Keratinocyte (primary cell): ENCODE data around the gene ARRDC2. TPM values are rescaled to one million over a fixed set of nuclear protein-coding genes. Genes with fewer than 3 reads are reported as not detected.
"Not testable (repeated sequence)": the region's sequence is repeated elsewhere in the genome, so short reads cannot be mapped to it uniquely, and the experiment has no call there.

Experiments
- DNase-seq: peaks from one replicate; pipeline ENCODE4 v3.0.0-alpha.2; 2011; ENCODE audit warnings: low read depth, missing footprints, low spot score
- FAIRE-seq: peaks from 2 replicates; lab custom pipeline; 2011; peaks lifted over from hg19 to GRCh38; lab: Jason Lieb, UNC
- H2AFZ ChIP-seq: 2 replicates; pipeline ENCODE4 v1.6.0; 2012; ENCODE audit warnings: low read length, control low read depth, inconsistent platforms; ENCODE audit not compliant: control insufficient read depth
- H3K27ac ChIP-seq: 2 replicates; pipeline ENCODE4 v1.5.1; 2011; ENCODE audit warnings: low read length; ENCODE audit not compliant: control insufficient read depth, insufficient read depth
- H3K27me3 ChIP-seq: 3 replicates; pipeline ENCODE4 v1.6.0; 2011; ENCODE audit warnings: low read length; ENCODE audit not compliant: control insufficient read depth, insufficient read depth; ENCODE audit errors: extremely low read depth
- H3K36me3 ChIP-seq, 2 experiments: 2 replicates in 1 of 2; 3 replicates in 1 of 2; pipeline ENCODE4 v1.5.1; 2011; ENCODE audit warnings: low read length in 2 of 2, mild to moderate bottlenecking in 1 of 2; ENCODE audit not compliant: control insufficient read depth in 2 of 2, insufficient read depth in 2 of 2; ENCODE audit errors: extremely low read depth in 1 of 2
- H3K4me1 ChIP-seq: 3 replicates; pipeline ENCODE4 v1.5.1; 2011; ENCODE audit warnings: low read length; ENCODE audit not compliant: control insufficient read depth, insufficient read depth; ENCODE audit errors: extremely low read depth
- H3K4me2 ChIP-seq: 3 replicates; pipeline ENCODE4 v1.6.0; 2011; ENCODE audit warnings: low read depth, low read length; ENCODE audit not compliant: control insufficient read depth, insufficient read depth; ENCODE audit errors: extremely low read depth
- H3K4me3 ChIP-seq, 3 experiments: fragments of 200-600 bp in 1 of 3; sonication (generic) in 1 of 3; 2 replicates in 2 of 3; 3 replicates in 1 of 3; pipeline ENCODE4 v1.5.1; 2011 to 2016; ENCODE audit warnings: low read length in 3 of 3, mild to moderate bottlenecking in 3 of 3, control low read depth in 2 of 3, inconsistent platforms in 1 of 3, low read depth in 1 of 3, mixed read lengths in 1 of 3, mixed run types in 1 of 3, moderate library complexity in 1 of 3; ENCODE audit not compliant: control insufficient read depth in 2 of 3, insufficient read depth in 2 of 3; ENCODE audit errors: extremely low read depth in 1 of 3
- H3K79me2 ChIP-seq: 2 replicates; pipeline ENCODE4 v1.6.0; 2012; ENCODE audit warnings: low read length; ENCODE audit not compliant: control insufficient read depth, insufficient read depth
- H3K9ac ChIP-seq: 3 replicates; pipeline ENCODE4 v1.6.0; 2011; ENCODE audit warnings: low read length; ENCODE audit not compliant: control insufficient read depth, insufficient read depth; ENCODE audit errors: extremely low read depth
- H3K9me1 ChIP-seq: 3 replicates; pipeline ENCODE4 v1.6.0; 2011; ENCODE audit warnings: low read length; ENCODE audit not compliant: control insufficient read depth, insufficient read depth; ENCODE audit errors: extremely low read depth
- H3K9me3 ChIP-seq: 2 replicates; pipeline ENCODE4 v1.5.1; 2012; ENCODE audit warnings: low read depth, low read length; ENCODE audit not compliant: control insufficient read depth
- H4K20me1 ChIP-seq: 3 replicates; pipeline ENCODE4 v1.6.0; 2011; ENCODE audit warnings: low read length; ENCODE audit not compliant: control insufficient read depth, insufficient read depth; ENCODE audit errors: extremely low read depth
- EZH2 ChIP-seq: IDR thresholded peaks from one replicate; pipeline ENCODE4 v1.6.1; 2012; ENCODE audit warnings: inconsistent platforms, mild to moderate bottlenecking, low read length, moderate library complexity
- dilution Hi-C: fragments of 300-500 bp; cut with MboI; formaldehyde crosslinking; loops from one replicate; pipeline ENCODE4 v1.7.0; 2020; ENCODE audit warnings: low sequenced_read_pairs; ENCODE audit not compliant: extremely low pct_ligation_motif_present
- polyA plus RNA-seq, 5 experiments: library from polyadenylated mRNA; depleted of rRNA in 3 of 5; stranded (reverse) in 3 of 5; stranded (forward) in 1 of 5; unstranded in 1 of 5; fragments of >200 nt; gene quantifications; 1 replicate in 1 of 5; 2 replicates in 3 of 5; 3 replicates in 1 of 5; pipeline versions ENCODE4 v1.2.1 to v1.2.3, GENCODE V29; 2011 to 2012; ENCODE audit warnings: missing spikeins in 2 of 5, low read depth in 1 of 5, low replicate concordance in 1 of 5

Gene ARRDC2
- polyA plus RNA-seq, 1 donor (not counting 4 experiments of a cell fraction or from before 2014, with no cell fraction given): 2.4 TPM

DNA sequence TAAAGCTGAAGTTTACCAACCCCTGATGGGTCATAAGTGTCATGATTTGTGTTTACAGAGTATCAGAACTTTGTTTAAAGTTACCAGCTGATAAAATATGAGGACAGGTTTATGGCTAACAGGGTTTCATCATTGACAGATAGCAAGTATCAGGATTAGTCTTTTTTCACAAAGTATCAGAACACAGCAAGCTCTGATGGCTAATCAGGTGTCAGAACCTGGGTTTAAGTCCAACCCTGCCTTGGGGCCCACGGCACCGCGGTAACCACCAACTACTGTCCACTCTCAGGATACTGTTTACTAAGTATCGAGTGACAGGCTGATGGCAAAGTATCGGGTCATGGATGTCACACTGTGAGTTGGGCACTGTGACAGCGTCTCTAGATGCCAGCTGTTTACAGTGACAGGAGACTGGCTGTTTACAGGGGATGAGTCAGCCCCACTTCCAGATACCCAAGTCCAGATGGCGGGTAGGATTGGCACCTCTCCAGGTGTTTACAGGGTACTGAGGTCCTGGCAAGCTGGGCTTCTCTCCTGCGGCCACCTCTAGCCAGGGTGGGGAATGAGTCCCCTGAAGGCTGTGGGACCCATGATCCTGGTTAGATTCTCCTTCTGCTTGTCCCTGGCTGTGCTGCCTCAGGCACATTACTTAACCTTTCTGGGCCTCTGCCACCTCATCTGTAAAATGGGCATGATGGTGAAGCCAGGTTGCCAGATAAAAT lies 21.8 kb downstream of the ARRDC2 start:
- dilution Hi-C loops: no loop called here
- no peak overlapping the region for H2AFZ ChIP-seq
- no peaks in the 10 kb centered on the region for H3K79me2 ChIP-seq
- TF ChIP-seq EZH2: no peak
- no peaks in the 10 kb centered on the region for H3K27me3 ChIP-seq
- no peaks in the 10 kb centered on the region for H4K20me1 ChIP-seq
- no peak overlapping the region for H3K27ac ChIP-seq
- DNase-seq (no peak), FAIRE-seq (no peak)
- no peak overlapping the region for H3K4me2 ChIP-seq
- H3K4me1 ChIP-seq: peaks cover under 1% of the 10 kb centered on the region
- no peaks in the 10 kb centered on the region for H3K9me3 ChIP-seq
- H3K36me3 ChIP-seq: no peaks in the 10 kb centered on the region
- no peaks in the 10 kb centered on the region for H3K9me1 ChIP-seq
- no peak overlapping the region for H3K4me3 ChIP-seq
- H3K9ac ChIP-seq: no peak overlapping the region

DNA sequence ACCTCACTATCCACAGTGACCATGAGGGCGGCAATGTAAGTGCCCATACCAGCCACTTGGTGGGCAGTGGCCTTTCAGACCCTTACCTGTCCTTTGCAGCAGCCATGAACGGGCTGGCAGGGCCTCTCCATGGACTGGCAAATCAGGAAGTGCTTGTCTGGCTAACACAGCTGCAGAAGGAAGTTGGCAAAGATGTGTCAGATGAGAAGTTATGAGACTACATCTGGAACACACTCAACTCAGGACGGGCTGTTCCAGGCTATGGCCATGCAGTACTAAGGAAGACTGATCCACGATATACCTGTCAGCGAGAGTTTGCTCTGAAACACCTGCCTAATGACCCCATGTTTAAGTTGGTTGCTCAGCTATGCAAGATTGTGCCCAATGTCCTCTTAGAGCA lies 23.4 kb downstream of the ARRDC2 start:
- H3K4me2 ChIP-seq, H3K9ac ChIP-seq, H3K36me3 ChIP-seq, H3K4me3 ChIP-seq, H3K9me1 ChIP-seq, dilution Hi-C loops, H4K20me1 ChIP-seq, H3K27me3 ChIP-seq, DNase-seq, H3K4me1 ChIP-seq, FAIRE-seq, H3K27ac ChIP-seq, H2AFZ ChIP-seq, H3K79me2 ChIP-seq, H3K9me3 ChIP-seq: not testable (repeated sequence)

DNA sequence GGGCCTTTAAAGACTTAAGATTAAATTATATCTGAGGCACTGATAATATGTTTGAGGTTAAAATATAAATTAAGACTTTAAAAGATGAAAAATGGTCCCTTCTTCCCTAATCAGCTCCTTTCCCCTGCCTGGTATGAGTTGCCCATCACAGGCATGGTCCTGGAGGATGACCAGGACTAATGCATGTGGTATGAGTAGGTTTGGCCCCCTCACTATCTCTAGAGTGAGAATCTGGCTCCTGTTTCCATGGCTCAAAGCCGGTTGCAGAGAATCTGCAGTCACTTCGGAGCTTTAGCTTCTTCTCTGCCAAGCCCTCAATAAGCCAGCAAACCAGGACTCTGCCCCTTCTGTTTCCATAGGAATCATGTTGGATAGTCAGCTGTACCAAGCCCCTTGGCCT lies 24.1 kb downstream of the ARRDC2 start:
- H4K20me1 ChIP-seq, H3K4me3 ChIP-seq, H2AFZ ChIP-seq, H3K9me1 ChIP-seq, DNase-seq, dilution Hi-C loops, H3K36me3 ChIP-seq, H3K27ac ChIP-seq, FAIRE-seq, H3K9ac ChIP-seq, H3K4me2 ChIP-seq, H3K9me3 ChIP-seq, H3K27me3 ChIP-seq, H3K79me2 ChIP-seq, H3K4me1 ChIP-seq: not testable (repeated sequence)
